H1 (cell line): Measurements from ENCODE around the gene PTDSS2. TPM values are rescaled to one million over a fixed set of nuclear protein-coding genes. Genes with fewer than 3 reads are reported as not detected.

Experiments
- CTCF ChIA-PET: fragments of 300-600 bp; sonication (Branson Sonifier 250); formaldehyde crosslinking; loops from one replicate; lab custom pipeline; 2021; ENCODE audit not compliant: partially characterized antibody; lab: Charles Lee
- POLR2A ChIA-PET: fragments of 300-600 bp; sonication (Branson Sonifier 250); formaldehyde crosslinking; loops from one replicate; lab custom pipeline; 2021; ENCODE audit warnings: inconsistent platforms; ENCODE audit not compliant: partially characterized antibody; lab: Charles Lee
- DNase-seq, 2 experiments: peaks; one replicate each; pipeline versions ENCODE4 v3.0.0 to v3.0.0-alpha.2; 2010 to 2022; ENCODE audit warnings: low spot score in 2 of 2, low read depth in 1 of 2, mixed read lengths in 1 of 2
- FAIRE-seq: peaks from 2 replicates; lab custom pipeline; 2011; peaks lifted over from hg19 to GRCh38; lab: Jason Lieb, UNC
- H2AFZ ChIP-seq: 2 replicates; pipeline ENCODE4 v1.8.1; 2012; ENCODE audit warnings: low read length, inconsistent platforms
- H2AK5ac ChIP-seq: 2 replicates; pipeline ENCODE4 v1.6.1; 2013; ENCODE audit warnings: low read depth, low read length
- H2BK120ac ChIP-seq: replicated peaks from 2 replicates; pipeline ENCODE3; 2013; ENCODE audit warnings: low read depth, low read length, inconsistent platforms
- H2BK12ac ChIP-seq: 2 replicates; pipeline ENCODE4 v1.6.1; 2013; ENCODE audit warnings: low read depth, low read length
- H2BK15ac ChIP-seq: 2 replicates; pipeline ENCODE4 v1.6.1; 2013; ENCODE audit warnings: low read length
- H2BK20ac ChIP-seq: 2 replicates; pipeline ENCODE4 v1.6.1; 2013; ENCODE audit warnings: low read length
- H2BK5ac ChIP-seq: 2 replicates; pipeline ENCODE4 v1.6.1; 2013; ENCODE audit warnings: low read depth, low read length
- H3K14ac ChIP-seq: 2 replicates; pipeline ENCODE4 v1.6.1; 2013; ENCODE audit warnings: inconsistent platforms; ENCODE audit not compliant: insufficient read length
- H3K18ac ChIP-seq: 2 replicates; pipeline ENCODE4 v1.6.1; 2013; ENCODE audit warnings: low read length; ENCODE audit errors: extremely low read depth
- H3K23ac ChIP-seq: 2 replicates; pipeline ENCODE4 v1.6.1; 2013; ENCODE audit warnings: inconsistent platforms; ENCODE audit not compliant: insufficient read length
- H3K23me2 ChIP-seq: 2 replicates; pipeline ENCODE4 v1.6.1; 2013; ENCODE audit warnings: low read depth, low read length
- H3K27ac ChIP-seq: 2 replicates; pipeline ENCODE4 v1.6.1; 2011; ENCODE audit warnings: low read depth, low read length, inconsistent platforms
- H3K27me3 ChIP-seq, 4 experiments: replicated peaks in 1 of 4; 1 replicate in 1 of 4; 2 replicates in 3 of 4; pipeline versions ENCODE4 v1.6.1 to v1.8.1; 2011 to 2013; ENCODE audit warnings: low read length in 3 of 4, mild to moderate bottlenecking in 3 of 4, inconsistent platforms in 2 of 4, mixed read lengths in 2 of 4, moderate library complexity in 1 of 4; ENCODE audit not compliant: control insufficient read depth in 3 of 4, insufficient read depth in 3 of 4; ENCODE audit errors: extremely low read depth in 1 of 4
- H3K36me3 ChIP-seq, 4 experiments: 2 replicates each; pipeline versions ENCODE4 v1.6.1 to v1.8.1; 2011 to 2013; ENCODE audit warnings: mild to moderate bottlenecking in 4 of 4, low read length in 3 of 4, moderate library complexity in 2 of 4, control low read depth in 1 of 4, inconsistent platforms in 1 of 4; ENCODE audit not compliant: insufficient read depth in 4 of 4, control insufficient read depth in 2 of 4
- H3K4ac ChIP-seq: replicated peaks from 2 replicates; pipeline ENCODE3; 2013; ENCODE audit warnings: low read length, low read depth, mixed read lengths, inconsistent platforms; ENCODE audit not compliant: insufficient read length
- H3K4me1 ChIP-seq, 4 experiments: replicated peaks in 1 of 4; 1 replicate in 1 of 4; 2 replicates in 3 of 4; pipeline versions ENCODE4 v1.6.1 to v1.8.1; 2011 to 2013; ENCODE audit warnings: low read length in 3 of 4, inconsistent platforms in 2 of 4, mixed read lengths in 1 of 4; ENCODE audit not compliant: insufficient read depth in 4 of 4, control insufficient read depth in 3 of 4
- H3K4me2 ChIP-seq, 2 experiments: 2 replicates each; pipeline versions ENCODE4 v1.6.1 to v1.8.1; 2011 to 2013; ENCODE audit warnings: low read depth in 2 of 2, low read length in 2 of 2, control low read depth in 1 of 2, inconsistent platforms in 1 of 2, mild to moderate bottlenecking in 1 of 2; ENCODE audit not compliant: insufficient read depth in 1 of 2
- H3K4me3 ChIP-seq, 4 experiments: fragments of 200-600, 300-600 bp in 1 of 4; sonication (generic), shearing (Covaris generic), sonication (Bioruptor Twin) in 1 of 4; 2 replicates each; pipeline versions ENCODE4 v1.5.1 to v1.8.1; 2011 to 2016; ENCODE audit warnings: low read length in 4 of 4, low read depth in 3 of 4, control low read depth in 2 of 4, inconsistent platforms in 2 of 4, mild to moderate bottlenecking in 2 of 4, mixed read lengths in 1 of 4, moderate library complexity in 1 of 4; ENCODE audit not compliant: insufficient read depth in 2 of 4; ENCODE audit errors: extremely low read depth in 1 of 4
- H3K56ac ChIP-seq: replicated peaks from 2 replicates; pipeline ENCODE3; 2013; ENCODE audit warnings: low read depth, mild to moderate bottlenecking, mixed read lengths, low read length, inconsistent platforms; ENCODE audit not compliant: insufficient read length
- H3K79me1 ChIP-seq: 2 replicates; pipeline ENCODE4 v1.6.1; 2013; ENCODE audit warnings: low read depth, low read length, control low read depth
- H3K79me2 ChIP-seq, 2 experiments: 2 replicates each; pipeline versions ENCODE4 v1.6.1 to v1.8.1; 2012 to 2013; ENCODE audit warnings: low read length in 2 of 2, mild to moderate bottlenecking in 2 of 2, inconsistent platforms in 1 of 2; ENCODE audit not compliant: insufficient read depth in 2 of 2, control insufficient read depth in 1 of 2
- H3K9ac ChIP-seq, 4 experiments: replicated peaks in 1 of 4; 1 replicate in 1 of 4; 2 replicates in 3 of 4; pipeline versions ENCODE4 v1.6.1 to v1.8.1; 2011 to 2013; ENCODE audit warnings: low read depth in 3 of 4, low read length in 3 of 4, control low read depth in 2 of 4, mild to moderate bottlenecking in 2 of 4, moderate library complexity in 2 of 4, inconsistent platforms in 1 of 4; ENCODE audit errors: extremely low read depth in 1 of 4
- H3K9me3 ChIP-seq, 2 experiments: 2 replicates each; pipeline versions ENCODE4 v1.6.1 to v1.8.1; 2012 to 2013; ENCODE audit warnings: mild to moderate bottlenecking in 2 of 2, moderate library complexity in 2 of 2, control low read depth in 1 of 2, inconsistent platforms in 1 of 2, low read depth in 1 of 2, low read length in 1 of 2, mixed read lengths in 1 of 2; ENCODE audit not compliant: insufficient read depth in 2 of 2
- H4K20me1 ChIP-seq, 2 experiments: replicated peaks in 1 of 2; 2 replicates each; pipeline versions ENCODE3 to v1.8.1; 2011 to 2013; ENCODE audit warnings: inconsistent platforms in 2 of 2, low read length in 2 of 2, mild to moderate bottlenecking in 1 of 2; ENCODE audit not compliant: insufficient read depth in 2 of 2, control insufficient read depth in 1 of 2
- H4K5ac ChIP-seq: 2 replicates; pipeline ENCODE4 v1.6.1; 2013; ENCODE audit warnings: low read length, low read depth, mixed read lengths, inconsistent platforms; ENCODE audit not compliant: insufficient read length
- H4K8ac ChIP-seq: 2 replicates; pipeline ENCODE4 v1.8.0; 2013; ENCODE audit warnings: mild to moderate bottlenecking, moderate library complexity, low read length, inconsistent platforms; ENCODE audit not compliant: insufficient read depth; ENCODE audit errors: extremely low read depth
- H4K91ac ChIP-seq: replicated peaks from 2 replicates; pipeline ENCODE3; 2013; ENCODE audit warnings: low read length, mixed read lengths, inconsistent platforms; ENCODE audit not compliant: insufficient read length
- SP1 ChIP-seq: IDR thresholded peaks from 2 replicates; pipeline ENCODE4 v1.6.1; 2011; ENCODE audit warnings: low read depth, low read length
- WGBS, 2 experiments: shearing (Covaris generic) in 1 of 2; methylation state at CpG; one replicate each; pipeline versions ENCODE4 v1.1.6 to v1.1.7; 2013 to 2015; ENCODE audit warnings: low lambda C conversion rate in 2 of 2, mixed read lengths in 2 of 2, inconsistent platforms in 1 of 2, low coverage in 1 of 2, missing lambda C conversion rate in 1 of 2; ENCODE audit not compliant: insufficient replicate concordance in 2 of 2, insufficient coverage in 1 of 2, insufficient read length in 1 of 2; ENCODE audit errors: extremely low coverage in 1 of 2, missing lambda C conversion rate in 1 of 2; 5-methylcytosine and 5-hydroxymethylcytosine counted together
- polyA plus RNA-seq, 7 experiments: library from polyadenylated mRNA; depleted of rRNA in 3 of 7; stranded (reverse) in 5 of 7; unstranded in 2 of 7; fragments of >200 nt in 5 of 7; fragments of 200-250 nt in 2 of 7; gene quantifications; 1 replicate in 5 of 7; 2 replicates in 1 of 7; 4 replicates in 1 of 7; pipeline versions ENCODE4 v1.2.1 to v1.2.3, GENCODE V29; 2011 to 2013; ENCODE audit warnings: missing spikeins in 2 of 7, mixed read lengths in 2 of 7
- total RNA-seq: library from RNA; stranded (reverse); fragmentation: NEBNext Ultra II Directional; extraction: Animal tissue kit (Norgen Biotek cat#: 25700); gene quantifications from 2 replicates; pipeline ENCODE4 v1.2.1, GENCODE V29; 2021

The PTDSS2 gene
- total and polyA plus RNA-seq, 2 of the 8 experiments (the other 6 are each of a cell fraction or from before 2014, with no cell fraction given) = 48.7 to 68.2 TPM

DNA sequence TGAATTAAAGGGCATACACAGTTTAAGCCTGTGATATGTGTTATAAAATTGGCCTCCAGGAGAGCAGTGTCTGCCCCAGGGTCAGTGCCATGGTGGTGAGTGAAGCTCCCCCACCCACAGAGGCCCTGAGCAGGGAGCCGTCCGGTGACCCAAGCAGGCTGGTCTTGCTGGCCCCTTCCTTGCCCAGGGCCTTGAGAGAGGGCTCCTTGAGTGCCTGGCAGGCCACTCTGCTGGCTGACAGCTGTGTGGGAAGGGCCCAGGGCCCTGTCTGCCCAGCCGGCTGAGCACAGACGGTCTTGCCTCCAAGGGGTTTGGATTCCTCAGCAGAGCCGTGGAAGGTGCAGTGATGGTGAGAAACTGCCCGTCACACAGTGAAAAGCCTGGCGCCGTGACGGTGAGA is 25.9 kb downstream of the PTDSS2 start:
- peaks cover 7 to 33% of the 10 kb centered on the region in 2 experiments for H3K79me2 ChIP-seq
- no peak overlapping the region for H3K56ac ChIP-seq
- no peak for FAIRE-seq
- peak overlapping the region; percentile 32; the same call in 1 of the 2 replicates for H2BK5ac ChIP-seq
- no peak overlapping the region for H2BK12ac ChIP-seq
- DNase-seq = no peak
- H2BK20ac ChIP-seq = no peak overlapping the region
- H3K79me1 ChIP-seq = peaks cover 16% of the 10 kb centered on the region
- peaks cover 0 to 9% of the 10 kb centered on the region in 2 experiments for H4K20me1 ChIP-seq
- H4K91ac ChIP-seq = no peak overlapping the region
- no peak for TF ChIP-seq SP1
- no peak overlapping the region for H3K18ac ChIP-seq
- no peak overlapping the region; the same call in 1 of the 2 replicates for H2AK5ac ChIP-seq
- no peak overlapping the region for H3K4me2 ChIP-seq
- no peak overlapping the region for H3K4me3 ChIP-seq
- peaks cover 0 to 3% (median under 1%) of the 10 kb centered on the region in 4 experiments; a peak in 2 of 7 replicates for H3K4me1 ChIP-seq
- H3K9me3 ChIP-seq = no peaks in the 10 kb centered on the region
- H3K27me3 ChIP-seq = no peaks in the 10 kb centered on the region
- H2BK120ac ChIP-seq = no peak overlapping the region
- no peak overlapping the region for H3K4ac ChIP-seq
- H2AFZ ChIP-seq = no peak overlapping the region
- H3K9ac ChIP-seq = no peak overlapping the region
- WGBS, 2 experiments = 90% methylated on average over 9 of the region's 9 CpGs; no CpG with 5 or more reads in 1 of the 2 experiments
- no peak overlapping the region for H4K5ac ChIP-seq
- peaks cover 0 to 7% (median 2%) of the 10 kb centered on the region in 4 experiments; a peak in 2 of 8 replicates for H3K36me3 ChIP-seq
- H2BK15ac ChIP-seq = no peak overlapping the region
- ChIA-PET CTCF (interaction anchor here (0.6 to 1.5 kb wide), 8 partner anchors 22 to 123 kb away, joined by 3 to 6 read pairs (median 3); no protein-coding TSS in a partner anchor), POLR2A (interaction anchor here (0.8 to 1.3 kb wide), 4 partner anchors 9 to 59 kb away, joined by 3 to 4 read pairs (median 3); no protein-coding TSS in a partner anchor)
- no peak overlapping the region for H4K8ac ChIP-seq
- no peak overlapping the region for H3K23ac ChIP-seq
- no peak overlapping the region for H3K14ac ChIP-seq
- H3K23me2 ChIP-seq = no peaks in the 10 kb centered on the region
- no peak overlapping the region for H3K27ac ChIP-seq
